Ascending aorta (tissue), 2 donors: ENCODE results near the gene CLBA1. TPM values are rescaled to one million over a fixed set of nuclear protein-coding genes. Genes with fewer than 3 reads are reported as not detected.

ENCODE experiments used
- DNase-seq, 2 donors: peaks; one replicate each; pipeline ENCODE4 v3.0.0-alpha.2; 2019; ENCODE audit warnings: low spot score in 2 of 2
- H3K27ac ChIP-seq, 2 donors: fragments of 200-600 bp; sonication (generic); one replicate each; pipeline ENCODE4 v1.5.1; 2016 to 2017; ENCODE audit warnings: mild to moderate bottlenecking in 1 of 2
- H3K27me3 ChIP-seq: fragments of 200-600 bp; sonication (generic); one replicate; pipeline ENCODE4 v1.5.1; 2017
- H3K36me3 ChIP-seq, 2 donors: fragments of 200-600 bp; sonication (generic); one replicate each; pipeline ENCODE4 v1.5.1; 2016
- H3K4me1 ChIP-seq, 2 donors: fragments of 200-600 bp; sonication (generic); one replicate each; pipeline ENCODE4 v1.5.1; 2016 to 2017; ENCODE audit warnings: mild to moderate bottlenecking in 1 of 2
- H3K4me3 ChIP-seq, 2 donors: fragments of 200-600 bp; sonication (generic); one replicate each; pipeline ENCODE4 v1.5.1; 2016 to 2017; ENCODE audit warnings: mild to moderate bottlenecking in 1 of 2
- H3K9me3 ChIP-seq, 2 donors: fragments of 200-600 bp; sonication (generic); one replicate each; pipeline ENCODE4 v1.5.1; 2016
- CTCF ChIP-seq, 3 experiments: fragments of 200-600 bp in 2 of 3; fragments of 450-650 bp in 1 of 3; sonication (generic) in 2 of 3; IDR thresholded peaks; one replicate each; pipeline ENCODE4 v1.5.1; 2016 to 2019; ENCODE audit warnings: antibody characterized with exemption in 3 of 3, mild to moderate bottlenecking in 1 of 3, moderate library complexity in 1 of 3
- intact Hi-C: fragments of 100-400 bp; cut with DNase I; formaldehyde crosslinking; loops from one replicate; pipeline ENCODE4 v1.15.1; 2023
- total RNA-seq: library from RNA; depleted of rRNA; stranded (reverse); fragments of >200 nt; gene quantifications from one replicate; pipeline ENCODE4 v1.1.0, GENCODE V29; 2016

The CLBA1 gene
- total RNA-seq, 1 donor from 2014 or later: 18.1 TPM

GRCh38 chr14:104938436-104938835, 47.2 kb upstream of the CLBA1 start:
- peaks cover 0 to 3% of the 10 kb centered on the region in 2 donors for H3K4me1 ChIP-seq
- peaks cover 3 to 9% of the 10 kb centered on the region in 2 donors for H3K36me3 ChIP-seq
- DNase-seq: no peak
- no peak overlapping the region for H3K27ac ChIP-seq
- no peak overlapping the region for H3K4me3 ChIP-seq
- intact Hi-C loops: no loop called here
- TF ChIP-seq CTCF (IDR thresholded peaks at IDR 0.05): no peak
- H3K27me3 ChIP-seq: no peaks in the 10 kb centered on the region
- H3K9me3 ChIP-seq: no peaks in the 10 kb centered on the region

GRCh38 chr14:104938960-104939359, 46.6 kb upstream of the CLBA1 start:
- intact Hi-C loops: no loop called here
- no peak for TF ChIP-seq CTCF (IDR thresholded peaks at IDR 0.05)
- Histone ChIP-seq H3K27me3 (no peaks in the 10 kb centered on the region), H3K27ac (no peak overlapping the region), H3K36me3 (peaks cover 3 to 9% of the 10 kb centered on the region in 2 donors), H3K4me1 (peaks cover 0 to 1% of the 10 kb centered on the region in 2 donors), H3K9me3 (no peaks in the 10 kb centered on the region), H3K4me3 (no peak overlapping the region)
- no peak for DNase-seq

GRCh38 chr14:104939666-104940410, 45.8 kb upstream of the CLBA1 start:
- Histone ChIP-seq H3K36me3 (peaks cover 3 to 9% of the 10 kb centered on the region in 2 donors), H3K27me3 (no peaks in the 10 kb centered on the region), H3K4me1 (no peaks in the 10 kb centered on the region), H3K27ac (no peak overlapping the region), H3K4me3 (no peak overlapping the region), H3K9me3 (no peaks in the 10 kb centered on the region)
- TF ChIP-seq CTCF (IDR thresholded peaks at IDR 0.05): no peak
- intact Hi-C loops: no loop called here
- DNase-seq: no peak

GRCh38 chr14:104940526-104941150, 45.0 kb upstream of the CLBA1 start:
- H3K4me3 ChIP-seq: no peak overlapping the region
- H3K27me3 ChIP-seq: no peaks in the 10 kb centered on the region
- intact Hi-C loops: no loop called here
- no peak for DNase-seq
- H3K27ac ChIP-seq: no peak overlapping the region
- no peaks in the 10 kb centered on the region for H3K4me1 ChIP-seq
- no peak for TF ChIP-seq CTCF (IDR thresholded peaks at IDR 0.05)
- no peaks in the 10 kb centered on the region for H3K9me3 ChIP-seq
- H3K36me3 ChIP-seq: peaks cover 3 to 9% of the 10 kb centered on the region in 2 donors

GRCh38 chr14:104941508-104942365, 43.9 kb upstream of the CLBA1 start:
- no peak for DNase-seq
- peaks cover 3 to 14% of the 10 kb centered on the region in 2 donors for H3K36me3 ChIP-seq
- intact Hi-C loops: no loop called here
- H3K4me3 ChIP-seq: no peak overlapping the region
- no peaks in the 10 kb centered on the region for H3K27me3 ChIP-seq
- H3K27ac ChIP-seq: no peak overlapping the region
- no peak for TF ChIP-seq CTCF (IDR thresholded peaks at IDR 0.05)
- H3K4me1 ChIP-seq: no peaks in the 10 kb centered on the region
- H3K9me3 ChIP-seq: no peaks in the 10 kb centered on the region
